SU-DHL-6 (cell line): Measurements from ENCODE around the gene FOXB1.

ENCODE experiments used
- H2AFZ ChIP-seq: fragments of 200-600 bp; sonication (generic); 2 replicates; pipeline ENCODE4 v1.6.1; 2014; ENCODE audit warnings: low read depth, mild to moderate bottlenecking, moderate library complexity, mixed read lengths, antibody characterized with exemption, low read length; ENCODE audit not compliant: severe bottlenecking
- H3F3A ChIP-seq: fragments of 200-600 bp; shearing (Covaris generic); 2 replicates; pipeline ENCODE4 v1.6.0; 2016; ENCODE audit warnings: antibody characterized with exemption, mild to moderate bottlenecking; ENCODE audit not compliant: insufficient read depth
- H3K27ac ChIP-seq: fragments of 200-600 bp; sonication (generic); 2 replicates; pipeline ENCODE4 v1.5.1; 2016; ENCODE audit warnings: low read depth, mild to moderate bottlenecking, low read length, moderate library complexity, mixed read lengths
- H3K27me3 ChIP-seq: fragments of 200-600 bp; sonication (generic), shearing (Covaris generic); 2 replicates; pipeline ENCODE4 v1.6.0; 2014; ENCODE audit warnings: mild to moderate bottlenecking, low read length
- H3K36me3 ChIP-seq: fragments of 200-600 bp; sonication (generic); 2 replicates; pipeline ENCODE4 v1.6.1; 2014; ENCODE audit warnings: mild to moderate bottlenecking, low read length, mixed read lengths
- H3K4me2 ChIP-seq: fragments of 300-600, 200-600 bp; shearing (Covaris generic), sonication (generic); 2 replicates; pipeline ENCODE4 v1.6.0; 2014; ENCODE audit warnings: low read length, low read depth, mild to moderate bottlenecking; ENCODE audit not compliant: poor library complexity, severe bottlenecking
- H3K4me3 ChIP-seq: fragments of 200-600 bp; sonication (generic); 2 replicates; pipeline ENCODE4 v1.5.1; 2014; ENCODE audit warnings: antibody characterized with exemption, low read length, mild to moderate bottlenecking, mixed read lengths; ENCODE audit not compliant: insufficient read depth, poor library complexity, severe bottlenecking
- H3K79me2 ChIP-seq: fragments of 200-600 bp; sonication (generic); 2 replicates; pipeline ENCODE4 v1.6.1; 2014; ENCODE audit warnings: mild to moderate bottlenecking, low read length, moderate library complexity; ENCODE audit not compliant: insufficient read depth
- H3K9ac ChIP-seq: fragments of 200-600 bp; sonication (generic); 2 replicates; pipeline ENCODE4 v1.7.0; 2014; ENCODE audit warnings: mild to moderate bottlenecking, low read length
- H3K9me2 ChIP-seq: fragments of 200-600 bp; sonication (generic); replicated peaks from 2 replicates; pipeline ENCODE4 v1.6.1; 2014; ENCODE audit warnings: low read length; ENCODE audit not compliant: insufficient read depth
- H3K9me3 ChIP-seq: fragments of 200-600 bp; sonication (generic); 2 replicates; pipeline ENCODE4 v1.6.1; 2014; ENCODE audit warnings: low read length, mixed read lengths; ENCODE audit not compliant: insufficient read depth
- H4K20me1 ChIP-seq: fragments of 200-600 bp; sonication (generic); 2 replicates; pipeline ENCODE4 v1.6.1; 2014; ENCODE audit warnings: low read depth, mild to moderate bottlenecking, antibody characterized with exemption, low read length, moderate library complexity, mixed read lengths
- EZH2phosphoT487 ChIP-seq: fragments of 200-600 bp; sonication (generic), shearing (Covaris generic); conservative IDR thresholded peaks from 2 replicates; pipeline ENCODE4 v1.6.1; 2018; ENCODE audit warnings: mild to moderate bottlenecking, antibody characterized with exemption, low read length, moderate library complexity, mixed read lengths
- TF ChIP-seq, protein P1 (sequence below): fragments of 200-600 bp; sonication (generic); IDR thresholded peaks from one replicate; pipeline ENCODE4 v1.5.1; 2017; ENCODE audit warnings: antibody characterized with exemption, mild to moderate bottlenecking, low read length, moderate library complexity; ENCODE audit not compliant: insufficient read depth, poor library complexity, severe bottlenecking

The FOXB1 gene

DNA sequence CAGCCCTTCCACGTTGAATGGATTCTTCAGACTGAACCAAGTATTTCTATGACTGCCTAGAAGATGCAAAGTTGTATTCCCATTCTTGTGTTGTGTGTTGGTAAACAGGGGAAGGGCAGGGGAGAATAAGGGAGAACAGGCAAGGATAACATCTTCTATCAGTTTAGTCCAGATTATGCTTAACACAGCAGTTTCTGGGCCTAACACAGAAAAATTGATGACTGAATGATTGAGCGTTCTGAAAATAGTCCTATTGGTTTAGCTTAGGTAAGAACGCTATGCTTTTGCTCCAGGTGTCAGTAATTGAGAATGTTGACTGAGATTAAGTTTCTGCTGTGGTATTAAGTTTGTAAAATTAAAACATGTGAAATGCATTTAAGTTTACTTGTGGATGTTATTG lies 8.6 kb downstream of the FOXB1 start:
- no peaks in the 10 kb centered on the region for H3K79me2 ChIP-seq
- H4K20me1 ChIP-seq: no peaks in the 10 kb centered on the region
- H3K4me2 ChIP-seq: no peak overlapping the region
- no peak overlapping the region for H2AFZ ChIP-seq
- no peaks in the 10 kb centered on the region for H3K9me2 ChIP-seq
- no peaks in the 10 kb centered on the region for H3F3A ChIP-seq
- H3K27me3 ChIP-seq: no peaks in the 10 kb centered on the region
- H3K27ac ChIP-seq: no peak overlapping the region
- H3K9me3 ChIP-seq: no peaks in the 10 kb centered on the region
- no peak overlapping the region for H3K9ac ChIP-seq
- TF ChIP-seq, protein P1, sequence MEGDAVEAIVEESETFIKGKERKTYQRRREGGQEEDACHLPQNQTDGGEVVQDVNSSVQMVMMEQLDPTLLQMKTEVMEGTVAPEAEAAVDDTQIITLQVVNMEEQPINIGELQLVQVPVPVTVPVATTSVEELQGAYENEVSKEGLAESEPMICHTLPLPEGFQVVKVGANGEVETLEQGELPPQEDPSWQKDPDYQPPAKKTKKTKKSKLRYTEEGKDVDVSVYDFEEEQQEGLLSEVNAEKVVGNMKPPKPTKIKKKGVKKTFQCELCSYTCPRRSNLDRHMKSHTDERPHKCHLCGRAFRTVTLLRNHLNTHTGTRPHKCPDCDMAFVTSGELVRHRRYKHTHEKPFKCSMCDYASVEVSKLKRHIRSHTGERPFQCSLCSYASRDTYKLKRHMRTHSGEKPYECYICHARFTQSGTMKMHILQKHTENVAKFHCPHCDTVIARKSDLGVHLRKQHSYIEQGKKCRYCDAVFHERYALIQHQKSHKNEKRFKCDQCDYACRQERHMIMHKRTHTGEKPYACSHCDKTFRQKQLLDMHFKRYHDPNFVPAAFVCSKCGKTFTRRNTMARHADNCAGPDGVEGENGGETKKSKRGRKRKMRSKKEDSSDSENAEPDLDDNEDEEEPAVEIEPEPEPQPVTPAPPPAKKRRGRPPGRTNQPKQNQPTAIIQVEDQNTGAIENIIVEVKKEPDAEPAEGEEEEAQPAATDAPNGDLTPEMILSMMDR: no peak
- no peak for TF ChIP-seq EZH2phosphoT487
- H3K36me3 ChIP-seq: no peaks in the 10 kb centered on the region
- H3K4me3 ChIP-seq: no peak overlapping the region

DNA sequence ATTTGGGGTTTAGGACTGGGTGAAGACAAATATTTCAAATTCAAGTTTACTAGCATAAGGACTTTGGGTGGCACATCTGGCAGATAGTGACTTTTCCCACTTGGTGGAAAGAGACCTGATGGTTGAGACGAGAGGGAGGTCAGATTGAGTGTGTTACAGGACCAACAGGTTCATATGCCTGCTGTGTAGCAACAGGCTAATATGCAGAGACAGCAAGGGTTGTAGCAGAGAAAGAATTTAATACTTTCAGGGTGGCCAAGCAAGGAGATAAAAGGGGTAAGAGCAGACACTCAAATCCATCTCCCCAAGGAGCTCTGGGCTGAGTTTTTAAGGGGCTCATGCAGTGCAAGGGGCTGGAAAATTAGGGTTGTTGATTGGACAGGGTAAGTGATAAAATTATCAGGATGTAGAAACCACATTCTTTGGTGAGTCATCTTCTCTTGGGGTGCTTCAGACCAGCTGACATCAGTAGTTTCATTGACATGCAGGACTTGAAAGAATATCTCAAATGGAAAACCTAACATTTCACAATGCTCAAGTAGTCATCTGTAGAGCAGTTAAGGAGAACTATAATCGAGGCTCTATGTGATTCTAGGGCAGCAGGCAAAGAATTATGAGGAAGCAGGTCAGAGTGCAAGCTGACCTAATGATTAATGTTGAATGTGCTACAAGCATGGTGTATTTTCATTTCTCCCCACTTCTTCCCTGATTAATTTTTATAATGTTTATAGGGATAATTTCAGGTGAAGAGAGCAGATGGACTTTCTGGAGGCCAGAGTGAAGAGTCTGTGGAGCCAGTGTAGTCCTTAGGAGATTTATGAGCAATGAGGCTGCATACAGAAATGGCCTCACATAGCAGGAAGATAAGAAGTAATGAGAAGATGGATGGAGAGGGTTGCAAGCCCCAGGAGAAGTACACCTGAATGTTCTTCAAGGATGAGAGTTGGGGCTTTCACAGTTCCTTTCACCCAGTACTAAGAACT lies 13.7 kb downstream of the FOXB1 start:
- H3K4me3 ChIP-seq: no peak overlapping the region
- H3K9ac ChIP-seq: no peak overlapping the region
- H3F3A ChIP-seq: no peaks in the 10 kb centered on the region
- TF ChIP-seq, protein P1: no peak
- no peak for TF ChIP-seq EZH2phosphoT487
- H3K9me3 ChIP-seq: no peaks in the 10 kb centered on the region
- no peak overlapping the region for H2AFZ ChIP-seq
- H3K27ac ChIP-seq: no peak overlapping the region
- no peaks in the 10 kb centered on the region for H4K20me1 ChIP-seq
- H3K79me2 ChIP-seq: no peaks in the 10 kb centered on the region
- no peaks in the 10 kb centered on the region for H3K9me2 ChIP-seq
- no peaks in the 10 kb centered on the region for H3K36me3 ChIP-seq
- no peak overlapping the region for H3K4me2 ChIP-seq
- no peaks in the 10 kb centered on the region for H3K27me3 ChIP-seq

- Histone ChIP-seq H3K36me3 (no peaks in the 10 kb centered on the region), H3K4me3 (no peak overlapping the region), H3K79me2 (no peaks in the 10 kb centered on the region), H3K4me2 (no peak overlapping the region), H4K20me1 (no peaks in the 10 kb centered on the region), H3K27ac (no peak overlapping the region), H3K9ac (no peak overlapping the region), H3F3A (no peaks in the 10 kb centered on the region), H3K27me3 (no peaks in the 10 kb centered on the region), H3K9me3 (no peaks in the 10 kb centered on the region), H2AFZ (no peak overlapping the region), H3K9me2 (no peaks in the 10 kb centered on the region)
- TF ChIP-seq EZH2phosphoT487: no peak
- TF ChIP-seq, protein P1: no peak
Measured at GRCh38 chr15:60020736-60021135, 16.6 kb downstream of the FOXB1 start.
